Gastroesophageal sphincter (tissue), 4 donors: ENCODE data around the gene MAN1A1. TPM values are rescaled to one million over a fixed set of nuclear protein-coding genes. Genes with fewer than 3 reads are reported as not detected.

Experiments
- ATAC-seq: fragments of 150-250 bp; one replicate; pipeline ENCODE4 v1.9.1; 2016; ENCODE audit warnings: mild to moderate bottlenecking, moderate library complexity
- H3K27ac ChIP-seq, 4 donors: fragments of 200-600 bp; sonication (generic) in 3 of 4; 1 replicate in 3 of 4; 2 replicates in 1 of 4; pipeline ENCODE4 v1.5.1; 2016 to 2019
- H3K27me3 ChIP-seq: fragments of 200-600 bp; sonication (generic); one replicate; pipeline ENCODE4 v1.5.1; 2019
- H3K36me3 ChIP-seq, 2 donors: fragments of 200-600 bp; sonication (generic); one replicate each; pipeline ENCODE4 v1.5.1; 2019; ENCODE audit warnings: control low read depth in 1 of 2
- H3K4me1 ChIP-seq, 3 donors: fragments of 200-600 bp; sonication (generic); 1 replicate in 2 of 3; 2 replicates in 1 of 3; pipeline ENCODE4 v1.5.1; 2016 to 2019; ENCODE audit warnings: control low read depth in 2 of 3
- H3K4me3 ChIP-seq, 2 donors: fragments of 200-600 bp; sonication (generic); one replicate each; pipeline ENCODE4 v1.5.1; 2019; ENCODE audit warnings: mild to moderate bottlenecking in 1 of 2, moderate library complexity in 1 of 2
- H3K9me3 ChIP-seq, 3 donors: fragments of 200-600 bp; sonication (generic); one replicate each; pipeline ENCODE4 v1.5.1; 2017 to 2019; ENCODE audit warnings: control low read depth in 2 of 3
- CTCF ChIP-seq, 4 experiments: fragments of 200-600 bp in 2 of 4; fragments of 450-650 bp in 2 of 4; sonication (generic) in 1 of 4; IDR thresholded peaks; one replicate each; pipeline ENCODE4 v1.5.1; 2017 to 2019; ENCODE audit warnings: antibody characterized with exemption in 4 of 4, mild to moderate bottlenecking in 2 of 4, moderate library complexity in 2 of 4
- EP300 ChIP-seq: sonication (generic); formaldehyde crosslinking; IDR thresholded peaks from one replicate; pipeline ENCODE4 v1.6.1; 2017; ENCODE audit warnings: antibody characterized with exemption, mild to moderate bottlenecking
- POLR2A ChIP-seq, 2 donors: fragments of 450-650 bp; IDR thresholded peaks; one replicate each; pipeline ENCODE4 v1.6.1; 2017; ENCODE audit warnings: antibody characterized with exemption in 2 of 2, mild to moderate bottlenecking in 2 of 2, moderate library complexity in 1 of 2
- POLR2AphosphoS5 ChIP-seq: sonication (generic); formaldehyde crosslinking; IDR thresholded peaks from one replicate; pipeline ENCODE4 v1.6.1; 2017; ENCODE audit warnings: antibody characterized with exemption
- WGBS, 2 donors: methylation state at CpG; one replicate each; pipeline ENCODE4 v1.1.5; 2018; ENCODE audit warnings: low coverage in 1 of 2; 5-methylcytosine and 5-hydroxymethylcytosine counted together
- total RNA-seq, 4 donors: library from RNA; depleted of rRNA; stranded (reverse); fragments of >200 nt; gene quantifications; one replicate each; pipeline ENCODE4 v1.1.0, GENCODE V29; 2016

Gene MAN1A1
- total RNA-seq, 4 donors from 2014 or later = 73.3 to 177 (median 110) TPM

GRCh38 chr6:119350952-119351372, 1.4 kb upstream of the MAN1A1 start:
- no peaks in the 10 kb centered on the region for H3K36me3 ChIP-seq
- WGBS, 2 donors = 26% methylated on average over 3 of the region's 3 CpGs
- ATAC-seq = no peak
- H3K4me1 ChIP-seq = peaks cover 0 to 55% (median 0%) of the 10 kb centered on the region in 3 donors
- TF ChIP-seq POLR2A (IDR thresholded peaks at IDR 0.05) = no peak
- TF ChIP-seq POLR2AphosphoS5 = no peak
- peak; percentile 20 to 59 (median 38) for TF ChIP-seq CTCF (IDR thresholded peaks at IDR 0.05)
- no peak for TF ChIP-seq EP300
- peak overlapping the region; percentile 81 to 96 for H3K4me3 ChIP-seq
- peak overlapping the region; percentile 96 to 98 (median 98) for H3K27ac ChIP-seq
- H3K9me3 ChIP-seq = no peaks in the 10 kb centered on the region
- no peaks in the 10 kb centered on the region for H3K27me3 ChIP-seq

- TF ChIP-seq CTCF (IDR thresholded peaks at IDR 0.05) = no peak
- peak; percentile 91 for TF ChIP-seq POLR2AphosphoS5
- no peak for TF ChIP-seq EP300
- TF ChIP-seq POLR2A (IDR thresholded peaks at IDR 0.05) = peak; percentile 40 to 45
- H3K27me3 ChIP-seq = no peaks in the 10 kb centered on the region
- peaks cover 0 to 57% (median 0%) of the 10 kb centered on the region in 3 donors for H3K4me1 ChIP-seq
- ATAC-seq = peak; percentile 59
- H3K4me3 ChIP-seq = peak overlapping the region; percentile 81 to 96
- 1% methylated on average over 18 to 19 of the region's 24 CpGs for WGBS, 2 donors
- no peaks in the 10 kb centered on the region for H3K36me3 ChIP-seq
- H3K9me3 ChIP-seq = no peaks in the 10 kb centered on the region
- H3K27ac ChIP-seq = peak overlapping the region; percentile 96 to 98 (median 98)
Measured at GRCh38 chr6:119350202-119350951, 816 bp upstream of the MAN1A1 start.

GRCh38 chr6:119348748-119349360, 707 bp downstream of the MAN1A1 start:
- Histone ChIP-seq H3K27me3 (no peaks in the 10 kb centered on the region), H3K9me3 (no peaks in the 10 kb centered on the region), H3K36me3 (no peaks in the 10 kb centered on the region), H3K4me1 (peaks cover 0 to 60% (median 6%) of the 10 kb centered on the region in 3 donors), H3K27ac (peak overlapping the region; percentile 96 to 98 (median 98)), H3K4me3 (peak overlapping the region; percentile 81 to 96)
- TF ChIP-seq CTCF (IDR thresholded peaks at IDR 0.05) (no peak), EP300 (no peak), POLR2A (IDR thresholded peaks at IDR 0.05) (no peak), POLR2AphosphoS5 (no peak)
- no CpG with 5 or more reads among the region's 75 CpGs for WGBS, 2 donors
- ATAC-seq = peak; percentile 3

GRCh38 chr6:119348096-119348747, 1.3 kb downstream of the MAN1A1 start:
- H3K36me3 ChIP-seq = no peaks in the 10 kb centered on the region
- H3K27ac ChIP-seq = peak overlapping the region; percentile 96 to 98 (median 98)
- no peak for ATAC-seq
- H3K27me3 ChIP-seq = no peaks in the 10 kb centered on the region
- H3K9me3 ChIP-seq = no peaks in the 10 kb centered on the region
- TF ChIP-seq POLR2A (IDR thresholded peaks at IDR 0.05) = no peak
- no peak for TF ChIP-seq POLR2AphosphoS5
- TF ChIP-seq EP300 = no peak
- TF ChIP-seq CTCF (IDR thresholded peaks at IDR 0.05) = no peak
- H3K4me3 ChIP-seq = peak overlapping the region; percentile 81 to 96
- peaks cover 0 to 60% (median 7%) of the 10 kb centered on the region in 3 donors for H3K4me1 ChIP-seq
- WGBS, 2 donors = 0 to 9% methylated on average over 3 to 6 of the region's 35 CpGs
